Endothelial cell of umbilical vein (primary cell): Measurements from ENCODE around the gene FBXO3.

Experiments
- CTCF ChIP-seq, 2 donors: IDR thresholded peaks; 1 replicate in 1 of 2; 2 replicates in 1 of 2; pipeline ENCODE4 v1.5.1; 2011; ENCODE audit warnings: low read length in 2 of 2, mild to moderate bottlenecking in 2 of 2, moderate library complexity in 2 of 2, control low read depth in 1 of 2, inconsistent platforms in 1 of 2, low read depth in 1 of 2; ENCODE audit not compliant: insufficient read depth in 1 of 2; ENCODE audit errors: extremely low read depth in 1 of 2
- MAX ChIP-seq: IDR thresholded peaks from 2 replicates; pipeline ENCODE4 v1.6.1; 2011; ENCODE audit not compliant: insufficient read depth, insufficient read length

GRCh38 chr11:33769542-33769941, 4.8 kb downstream of the FBXO3 start:
- TF ChIP-seq CTCF (IDR thresholded peaks at IDR 0.05; ENCODE audit: extremely low read depth in 1 of 2, insufficient read depth in 1 of 2, low read depth in 1 of 2, low read length in 2 of 2), result no peak
- TF ChIP-seq MAX, result no peak
